K562 (cell line): ENCODE results near the gene ELL3. TPM values are rescaled to one million over a fixed set of nuclear protein-coding genes. Genes with fewer than 3 reads are reported as not detected.

ENCODE experiments used
- CBFA2T3 ChIP-seq: fragments of 450-650 bp; IDR thresholded peaks from 2 replicates; pipeline ENCODE4 v1.6.1; 2017
- CGGBP1 ChIP-seq: fragments of 250-450 bp; sonication (Bioruptor Pico); IDR thresholded peaks from 2 replicates; pipeline ENCODE4 v1.9.0; 2021; ENCODE audit warnings: mild to moderate bottlenecking
- DIDO1 ChIP-seq: fragments of 450-650 bp; IDR thresholded peaks from 2 replicates; pipeline ENCODE4 v1.6.1; 2016; ENCODE audit warnings: low read depth, missing biosample characterization, missing genetic modification characterization
- GTF2A2 ChIP-seq: IDR thresholded peaks from 2 replicates; pipeline ENCODE4 v1.6.1; 2016; ENCODE audit warnings: mild to moderate bottlenecking, missing genetic modification characterization, missing compliant biosample characterization
- HES1 ChIP-seq: fragments of 450-650 bp; IDR thresholded peaks from 2 replicates; pipeline ENCODE4 v1.6.1; 2016; ENCODE audit warnings: low read depth, mild to moderate bottlenecking, moderate library complexity
- HIVEP1 ChIP-seq: fragments of 250-450 bp; sonication (Bioruptor Pico); IDR thresholded peaks from 2 replicates; pipeline ENCODE4 v1.4.0; 2020; ENCODE audit warnings: mild to moderate bottlenecking
- HLTF ChIP-seq: fragments of 450-650 bp; IDR thresholded peaks from 2 replicates; pipeline ENCODE4 v1.6.1; 2016
- ID3 ChIP-seq, 2 experiments: fragments of 250-450 bp in 1 of 2; fragments of 450-650 bp in 1 of 2; sonication (Bioruptor Pico) in 1 of 2; IDR thresholded peaks; 2 replicates each; pipeline versions ENCODE4 v1.6.1 to v1.8.0; 2016 to 2021; ENCODE audit warnings: mild to moderate bottlenecking in 2 of 2, moderate library complexity in 2 of 2, missing compliant biosample characterization in 1 of 2, missing genetic modification characterization in 1 of 2
- IRF9 ChIP-seq: fragments of 450-650 bp; IDR thresholded peaks from 2 replicates; pipeline ENCODE4 v1.6.1; 2016; ENCODE audit warnings: missing biosample characterization, missing genetic modification characterization
- MBD2 ChIP-seq: sonication (generic); IDR thresholded peaks from 2 replicates; pipeline ENCODE4 v1.6.1; 2016; ENCODE audit warnings: low read depth, borderline replicate concordance
- MLLT1 ChIP-seq, 2 experiments: fragments of 450-650 bp; IDR thresholded peaks; 2 replicates each; pipeline ENCODE4 v1.6.1; 2016
- NCOR1 ChIP-seq: fragments of 450-650 bp; IDR thresholded peaks from 2 replicates; pipeline ENCODE4 v1.6.1; 2016; ENCODE audit warnings: mild to moderate bottlenecking, moderate library complexity
- NFRKB ChIP-seq: fragments of 450-650 bp; IDR thresholded peaks from 2 replicates; pipeline ENCODE4 v1.6.1; 2016; ENCODE audit warnings: low read depth
- POLR2A ChIP-seq: fragments of 450-650 bp; conservative IDR thresholded peaks from 2 replicates; pipeline ENCODE4 v1.6.1; 2016
- RB1 ChIP-seq: fragments of 450-650 bp; IDR thresholded peaks from 2 replicates; pipeline ENCODE4 v1.6.1; 2017; ENCODE audit warnings: low read depth, mild to moderate bottlenecking
- TAF1 ChIP-seq: IDR thresholded peaks from 2 replicates; pipeline ENCODE4 v1.6.1; 2011; ENCODE audit warnings: mild to moderate bottlenecking, low read length, moderate library complexity; ENCODE audit not compliant: insufficient read depth, control insufficient read depth, severe bottlenecking; ENCODE audit errors: extremely low read depth
- U2AF2 ChIP-seq: fragments of 200-400 bp; formaldehyde crosslinking; optimal IDR thresholded peaks from 2 replicates; pipeline ENCODE3; 2017; ENCODE audit warnings: low read depth, mild to moderate bottlenecking, low read length
- YBX1 ChIP-seq: fragments of 450-650 bp; IDR thresholded peaks from 2 replicates; pipeline ENCODE4 v1.7.1; 2016; ENCODE audit warnings: mild to moderate bottlenecking
- ZBTB17 ChIP-seq: fragments of 450-650 bp; formaldehyde crosslinking; IDR thresholded peaks from 2 replicates; pipeline ENCODE4 v1.4.0; 2020; ENCODE audit warnings: mild to moderate bottlenecking
- ZNF12 ChIP-seq: sonication (generic); formaldehyde crosslinking; IDR thresholded peaks from 2 replicates; pipeline ENCODE4 v1.4.0; 2020; ENCODE audit warnings: mild to moderate bottlenecking, missing genetic modification reagents
- ZNF347 ChIP-seq: fragments of 450-650 bp; formaldehyde crosslinking; IDR thresholded peaks from 2 replicates; pipeline ENCODE4 v1.4.0; 2020; ENCODE audit warnings: low read depth, mild to moderate bottlenecking, moderate library complexity
- ZNF766 ChIP-seq: fragments of 200-800 bp; sonication (Bioruptor generic); conservative IDR thresholded peaks from 2 replicates; pipeline ENCODE4 v1.6.1; 2016; ENCODE audit warnings: missing genetic modification characterization, missing compliant biosample characterization
- polyA plus RNA-seq, 8 experiments: library from polyadenylated mRNA; depleted of rRNA in 4 of 8; stranded (reverse) in 5 of 8; unstranded in 3 of 8; fragments of >200 nt; fragmentation: Nextera tagmentation in 2 of 8; fragmentation: Illumina TruSeq in 1 of 8; extraction: Ambion mirVana in 2 of 8; extraction: Trizol in 1 of 8; gene quantifications; 2 replicates each; pipeline versions ENCODE4 v1.2.1 to v1.2.3, GENCODE V29; 2011 to 2014; ENCODE audit warnings: inconsistent platforms in 1 of 8, missing spikeins in 1 of 8
- total RNA-seq, 7 experiments: library from RNA; depleted of rRNA in 6 of 7; stranded (reverse); fragments of >200 nt in 6 of 7; fragmentation: Illumina TruSeq in 2 of 7; extraction: Trizol in 2 of 7; gene quantifications; 2 replicates each; pipeline versions ENCODE4 v1.2.1 to v1.2.3, GENCODE V29; 2011 to 2021; ENCODE audit warnings: low replicate concordance in 1 of 7
- TF ChIP-seq, protein P1 (sequence below): fragments of 250-450 bp; sonication (Bioruptor Pico); IDR thresholded peaks from 2 replicates; pipeline ENCODE4 v1.5.0; 2021

The ELL3 gene
- total and polyA plus RNA-seq, 9 of the 15 experiments (the other 6 are each of a cell fraction or from before 2014, with no cell fraction given): 0.80 to 5.2 (median 2.6) TPM

DNA sequence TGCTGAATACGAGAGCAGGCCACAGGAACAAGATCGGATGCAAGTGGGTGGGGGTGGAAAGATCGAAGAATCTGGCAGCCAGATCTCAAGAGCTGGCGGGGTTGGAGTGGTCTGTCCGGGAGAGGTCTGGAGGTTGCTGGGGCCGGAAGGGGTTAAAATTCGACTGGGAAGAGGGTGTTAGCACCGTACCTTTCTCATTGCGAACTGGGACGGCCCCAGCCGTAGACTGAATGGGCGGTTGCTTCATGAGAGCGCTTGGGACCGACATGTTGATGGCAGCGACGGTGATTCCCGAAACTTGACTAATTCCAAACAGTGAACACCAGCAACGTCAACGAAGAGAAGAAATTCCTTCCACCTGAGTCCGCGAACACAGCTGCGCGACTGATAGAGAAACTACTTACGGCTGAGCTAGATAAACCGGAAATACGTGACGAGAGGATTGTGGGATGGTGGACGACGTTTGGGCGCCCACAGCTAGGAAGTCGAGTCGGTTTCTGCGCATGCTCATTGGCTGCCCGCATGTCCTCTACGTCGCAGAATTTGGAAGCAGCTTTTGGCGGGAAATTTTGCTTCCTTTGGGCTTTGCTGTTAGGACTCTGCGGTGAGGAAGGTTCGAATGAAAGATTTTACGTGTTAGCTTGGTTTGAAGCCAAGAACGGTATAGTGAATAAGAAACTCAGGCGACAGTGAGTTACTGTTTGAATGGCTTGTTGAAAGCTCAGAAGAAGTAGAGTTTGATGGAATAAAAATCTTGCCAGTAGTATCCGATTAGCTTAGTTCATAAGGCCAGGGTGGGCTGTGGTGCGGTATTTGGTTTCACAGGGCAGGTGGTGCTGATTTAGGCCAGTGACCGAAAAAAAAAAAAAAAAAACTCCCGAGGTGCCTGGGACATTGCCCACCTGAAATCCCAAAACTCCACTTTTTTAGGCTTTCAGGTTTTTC is 47.8 kb upstream of the ELL3 start, which contains the start of gene MFAP1 (continued):
- TF ChIP-seq HES1 (no peak), ID3 (CRISPR knock-in tag; IDR thresholded peaks at IDR 0.05) (no peak), ID3 (tag; IDR thresholded peaks at IDR 0.05) (peak; percentile 45; the same call in 1 of the 2 replicates), YBX1 (no peak), HLTF (0 out of 2 replicates have a peak, but pooled peaks have one; percentile 70), ZNF12 (CRISPR knock-in tag) (0 out of 2 replicates have a peak, but pooled peaks have one; percentile 21), ZNF347 (CRISPR knock-in tag) (no peak), IRF9 (tag) (peak; percentile 9; the same call in 1 of the 2 replicates), TAF1 (peak; percentile 94), CGGBP1 (CRISPR knock-in tag) (no peak), CBFA2T3 (peak; percentile 55), HIVEP1 (CRISPR knock-in tag) (no peak), RB1 (peak; percentile 92), ZBTB17 (CRISPR knock-in tag) (no peak), POLR2A (peak; percentile 97), MBD2 (peak; percentile 73), MLLT1 (IDR thresholded peaks at IDR 0.05) (peak in 1 of 2 experiments; percentile 65; a peak in 1 of 4 replicates), ZNF766 (CRISPR knock-in tag) (no peak), GTF2A2 (tag) (no peak), NFRKB (peak; percentile 89), U2AF2 (no peak), DIDO1 (tag) (no peak; the same call in 1 of the 2 replicates), NCOR1 (no peak; the same call in 1 of the 2 replicates)
- TF ChIP-seq, protein P1, sequence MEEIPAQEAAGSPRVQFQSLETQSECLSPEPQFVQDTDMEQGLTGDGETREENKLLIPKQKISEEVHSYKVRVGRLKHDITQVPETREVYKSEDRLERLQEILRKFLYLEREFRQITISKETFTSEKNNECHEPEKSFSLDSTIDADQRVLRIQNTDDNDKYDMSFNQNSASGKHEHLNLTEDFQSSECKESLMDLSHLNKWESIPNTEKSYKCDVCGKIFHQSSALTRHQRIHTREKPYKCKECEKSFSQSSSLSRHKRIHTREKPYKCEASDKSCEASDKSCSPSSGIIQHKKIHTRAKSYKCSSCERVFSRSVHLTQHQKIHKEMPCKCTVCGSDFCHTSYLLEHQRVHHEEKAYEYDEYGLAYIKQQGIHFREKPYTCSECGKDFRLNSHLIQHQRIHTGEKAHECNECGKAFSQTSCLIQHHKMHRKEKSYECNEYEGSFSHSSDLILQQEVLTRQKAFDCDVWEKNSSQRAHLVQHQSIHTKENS (CRISPR knock-in tag): no peak
